GM10266 (cell line): ENCODE measurements around the gene ASF1B.
A peak's percentile ranks its signal among the peaks of the same experiment; 100 is the strongest.
"Not testable (repeated sequence)": the region's sequence is repeated elsewhere in the genome, so short reads cannot be mapped to it uniquely, and the experiment has no call there.

Source experiments
- DNase-seq: peaks from one replicate; pipeline ENCODE4 v3.0.0; 2012; ENCODE audit errors: extremely low spot score
- CTCF ChIP-seq: IDR thresholded peaks from 2 replicates; pipeline ENCODE4 v1.5.1; 2012; ENCODE audit warnings: mild to moderate bottlenecking, low read depth; ENCODE audit not compliant: control insufficient read depth, insufficient read depth; ENCODE audit errors: missing control alignments

The ASF1B gene

GRCh38 chr19:14136509-14137281 lies at the start of gene ASF1B:
TSS of gene ASF1B (minus strand) at chr19:14136589. CDS start at chr19:14136456, 133 bp downstream.
- peak; percentile 89 for TF ChIP-seq CTCF
- peak; percentile 98 for DNase-seq

GRCh38 chr19:14185691-14186090 lies 49.3 kb upstream of the ASF1B start:
- DNase-seq, result not testable (repeated sequence)

GRCh38 chr19:14185158-14185557 lies 48.8 kb upstream of the ASF1B start:
- no peak for TF ChIP-seq CTCF
- DNase-seq, result no peak

GRCh38 chr19:14183741-14184350 lies 47.5 kb upstream of the ASF1B start:
- peak; percentile 27 for DNase-seq
- no peak for TF ChIP-seq CTCF

- no peak for DNase-seq
- no peak for TF ChIP-seq CTCF
Measured at GRCh38 chr19:14182476-14182875, 46.1 kb upstream of the ASF1B start.

- TF ChIP-seq CTCF, result no peak
- no peak for DNase-seq
Measured at GRCh38 chr19:14181906-14182305, 45.5 kb upstream of the ASF1B start.

GRCh38 chr19:14181199-14181598 lies 44.8 kb upstream of the ASF1B start:
- DNase-seq, result not testable (repeated sequence)

GRCh38 chr19:14177496-14178074 lies 41.2 kb upstream of the ASF1B start:
- no peak for DNase-seq
- TF ChIP-seq CTCF, result no peak
